HCT116 (cell line): ENCODE data around the gene HNRNPK. TPM values are rescaled to one million over a fixed set of nuclear protein-coding genes. Genes with fewer than 3 reads are reported as not detected.

ENCODE experiments used
- ATAC-seq: fragments of 200-7000 bp; cut with Tn5 transposase; 2 replicates; pipeline ENCODE4 v1.9.1; 2020; ENCODE audit warnings: mild to moderate bottlenecking, moderate library complexity
- BruUV-seq: library from RNA; stranded (reverse); fragments of 400-500 nt; replicated peaks from 2 replicates; lab custom pipeline; 2021; lab: Mats Ljungman, UMichigan
- CTCF ChIA-PET: fragments of 300-600 bp; sonication (Branson Sonifier 250); formaldehyde crosslinking; loops from one replicate; lab custom pipeline; 2021; ENCODE audit warnings: antibody characterized with exemption; lab: Charles Lee
- POLR2A ChIA-PET: fragments of 300-600, 350-600 bp; sonication (Branson Sonifier 250); formaldehyde crosslinking; loops from one replicate; lab custom pipeline; 2021; ENCODE audit warnings: antibody characterized with exemption; lab: Charles Lee
- RAD21 ChIA-PET, 2 experiments: fragments of 300-600 bp; sonication (Branson Sonifier 250); formaldehyde crosslinking; loops; one replicate each; lab custom pipeline; 2023; ENCODE audit warnings: low total read pairs in 2 of 2; ENCODE audit not compliant: uncharacterized antibody in 2 of 2, unreplicated experiment in 2 of 2, low non-redundant PET in 1 of 2; lab: Charles Lee
- DNase-seq: peaks from one replicate; pipeline ENCODE4 v3.0.0-alpha.2; 2010; ENCODE audit warnings: low read depth, low spot score
- H2AFZ ChIP-seq: fragments of 200-600 bp; shearing (Covaris generic), sonication (generic); 2 replicates; pipeline ENCODE4 v1.6.1; 2017; ENCODE audit warnings: low read depth, mixed run types, mixed read lengths, antibody characterized with exemption, low read length; ENCODE audit not compliant: poor library complexity, severe bottlenecking
- H3K27ac ChIP-seq: 2 replicates; pipeline ENCODE4 v1.5.1; 2012; ENCODE audit warnings: low read depth, low read length
- H3K27me3 ChIP-seq: fragments of 200-600 bp; sonication (generic); 2 replicates; pipeline ENCODE4 v1.6.1; 2016; ENCODE audit warnings: mixed run types, low read length, mixed read lengths; ENCODE audit not compliant: insufficient read depth
- H3K36me3 ChIP-seq, 2 experiments: fragments of 200-500 bp in 1 of 2; fragments of 200-600 bp in 1 of 2; sonication (Bioruptor generic) in 1 of 2; sonication (generic) in 1 of 2; 2 replicates each; pipeline versions ENCODE4 v1.5.1 to v1.6.1; 2014 to 2016; ENCODE audit warnings: low read length in 2 of 2, inconsistent platforms in 1 of 2, mixed read lengths in 1 of 2, mixed run types in 1 of 2; ENCODE audit not compliant: insufficient read depth in 2 of 2, control insufficient read depth in 1 of 2
- H3K4me1 ChIP-seq, 2 experiments: fragments of 200-600 bp in 1 of 2; sonication (generic) in 1 of 2; 2 replicates each; pipeline versions ENCODE4 v1.5.1 to v1.6.1; 2012 to 2017; ENCODE audit warnings: low read length in 2 of 2, inconsistent platforms in 1 of 2, mild to moderate bottlenecking in 1 of 2, mixed read lengths in 1 of 2, mixed run types in 1 of 2, moderate library complexity in 1 of 2; ENCODE audit not compliant: insufficient read depth in 2 of 2, control insufficient read depth in 1 of 2
- H3K4me2 ChIP-seq: fragments of 200-600 bp; sonication (generic); 2 replicates; pipeline ENCODE4 v1.6.1; 2017; ENCODE audit warnings: mixed run types, low read length, mixed read lengths
- H3K4me3 ChIP-seq, 2 experiments: fragments of 200-600 bp in 1 of 2; sonication (generic) in 1 of 2; replicated peaks in 1 of 2; 2 replicates each; pipeline ENCODE4 v1.5.1; 2011 to 2016; ENCODE audit warnings: low read length in 2 of 2, control low read depth in 1 of 2, low read depth in 1 of 2, mild to moderate bottlenecking in 1 of 2, mixed read lengths in 1 of 2, mixed run types in 1 of 2
- H3K79me2 ChIP-seq: fragments of 200-600 bp; sonication (generic); 2 replicates; pipeline ENCODE4 v1.6.1; 2017; ENCODE audit warnings: mild to moderate bottlenecking, mixed run types, low read length, moderate library complexity, mixed read lengths; ENCODE audit not compliant: insufficient read depth
- H3K9ac ChIP-seq: fragments of 200-600 bp; sonication (generic); 2 replicates; pipeline ENCODE4 v1.6.1; 2016; ENCODE audit warnings: low read length, mixed read lengths
- H3K9me2 ChIP-seq: fragments of 200-600 bp; sonication (generic), shearing (Covaris generic); 2 replicates; pipeline ENCODE4 v1.6.1; 2017; ENCODE audit warnings: mixed run types, mild to moderate bottlenecking, moderate library complexity; ENCODE audit not compliant: insufficient read depth
- H3K9me3 ChIP-seq, 2 experiments: fragments of 200-500 bp in 1 of 2; fragments of 200-600 bp in 1 of 2; sonication (Bioruptor generic) in 1 of 2; sonication (generic) in 1 of 2; 2 replicates each; pipeline ENCODE4 v1.6.1; 2014 to 2017; ENCODE audit warnings: low read length in 2 of 2, mixed read lengths in 2 of 2, inconsistent platforms in 1 of 2, low read depth in 1 of 2, mild to moderate bottlenecking in 1 of 2, mixed run types in 1 of 2, moderate library complexity in 1 of 2; ENCODE audit not compliant: control insufficient read depth in 1 of 2, insufficient read depth in 1 of 2
- H4K20me1 ChIP-seq: fragments of 200-600 bp; sonication (generic), shearing (Covaris generic); 2 replicates; pipeline ENCODE4 v1.6.1; 2017; ENCODE audit warnings: mixed run types, mild to moderate bottlenecking, moderate library complexity; ENCODE audit not compliant: insufficient read depth
- CBX3 ChIP-seq: IDR thresholded peaks from 2 replicates; pipeline ENCODE4 v1.6.1; 2012; ENCODE audit warnings: low read depth
- ELF1 ChIP-seq: IDR thresholded peaks from 2 replicates; pipeline ENCODE4 v1.6.1; 2012; ENCODE audit warnings: low read depth, borderline replicate concordance
- EZH2 ChIP-seq: fragments of 200-600 bp; sonication (generic); IDR thresholded peaks from 2 replicates; pipeline ENCODE4 v1.6.1; 2017; ENCODE audit warnings: antibody characterized with exemption, mixed run types
- POLR2A ChIP-seq: IDR thresholded peaks from 2 replicates; pipeline ENCODE4 v1.7.0; 2011; ENCODE audit warnings: borderline replicate concordance; ENCODE audit not compliant: insufficient read depth, insufficient read length; ENCODE audit errors: extremely low read depth
- SP1 ChIP-seq: IDR thresholded peaks from 2 replicates; pipeline ENCODE4 v1.6.1; 2012; ENCODE audit warnings: low read depth
- TCF7L2 ChIP-seq: IDR thresholded peaks from 2 replicates; pipeline ENCODE4 v1.7.0; 2011; ENCODE audit warnings: borderline replicate concordance, inconsistent platforms; ENCODE audit not compliant: insufficient read depth, insufficient read length; ENCODE audit errors: extremely low read depth
- YY1 ChIP-seq: IDR thresholded peaks from 2 replicates; pipeline ENCODE4 v1.6.1; 2011; ENCODE audit warnings: low read length, low read depth, moderate library complexity, mild to moderate bottlenecking; ENCODE audit not compliant: insufficient replicate concordance; ENCODE audit errors: extremely low read depth
- intact Hi-C: fragments of 100-400 bp; cut with micrococcal nuclease; formaldehyde crosslinking; loops from 2 replicates; pipeline ENCODE4 v1.10.0; 2022
- total RNA-seq: library from RNA; stranded (reverse); gene quantifications from one replicate; pipeline ENCODE4 v1.2.1, GENCODE V29; 2021; ENCODE audit not compliant: unreplicated experiment
- TF ChIP-seq, protein P1 (sequence below): IDR thresholded peaks from 2 replicates; pipeline ENCODE4 v1.6.1; 2012; ENCODE audit warnings: low read depth
- TF ChIP-seq, protein P2 (sequence below): IDR thresholded peaks from 2 replicates; pipeline ENCODE4 v1.6.1; 2011; ENCODE audit warnings: mild to moderate bottlenecking, low read length, moderate library complexity; ENCODE audit not compliant: insufficient replicate concordance; ENCODE audit errors: extremely low read depth

HNRNPK gene
- total RNA-seq, 1 experiment from 2014 or later = 624 TPM

DNA sequence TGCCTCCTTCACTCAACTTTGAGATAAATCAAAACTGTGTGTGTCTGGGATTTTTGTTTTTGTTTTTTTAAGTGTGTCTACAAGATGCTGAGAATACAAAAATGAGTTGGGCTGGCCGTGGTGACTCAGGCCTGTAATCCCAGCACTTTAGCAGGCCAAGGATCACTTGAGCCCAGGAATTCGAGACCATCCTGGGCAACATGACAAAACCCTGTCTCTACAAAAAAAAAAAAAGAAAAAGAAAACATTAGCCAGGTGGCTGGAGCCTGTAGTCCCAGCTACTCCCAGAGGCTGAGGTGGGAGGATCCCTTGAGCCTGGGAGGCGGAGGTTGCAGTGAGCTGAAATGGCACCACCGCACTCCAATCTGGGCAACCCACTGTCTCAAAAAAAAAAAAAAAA is 21.0 kb downstream of the HNRNPK start:
- Histone ChIP-seq H3K9me2 (no peaks in the 10 kb centered on the region), H2AFZ (no peak overlapping the region), H3K27me3 (no peaks in the 10 kb centered on the region), H3K9ac (no peak overlapping the region), H3K9me3 (no peaks in the 10 kb centered on the region), H3K36me3 (no peaks in the 10 kb centered on the region), H3K4me2 (no peak overlapping the region), H3K79me2 (no peaks in the 10 kb centered on the region), H3K4me3 (no peak overlapping the region), H3K4me1 (peaks cover 5 to 6% of the 10 kb centered on the region in 2 experiments; a peak in 3 of 4 replicates), H3K27ac (no peak overlapping the region), H4K20me1 (no peaks in the 10 kb centered on the region)
- CTCF ChIA-PET = interaction anchor here (1.2 kb wide), 1 partner anchor 302 kb away, joined by 3 read pairs; no protein-coding TSS in a partner anchor
- intact Hi-C loops = no loop called here
- RAD21 ChIA-PET = no interaction called here
- no peak for ATAC-seq
- no peak for TF ChIP-seq CBX3
- POLR2A ChIA-PET = no interaction called here
- no TSS peak for BruUV-seq
- DNase-seq = no peak

DNA sequence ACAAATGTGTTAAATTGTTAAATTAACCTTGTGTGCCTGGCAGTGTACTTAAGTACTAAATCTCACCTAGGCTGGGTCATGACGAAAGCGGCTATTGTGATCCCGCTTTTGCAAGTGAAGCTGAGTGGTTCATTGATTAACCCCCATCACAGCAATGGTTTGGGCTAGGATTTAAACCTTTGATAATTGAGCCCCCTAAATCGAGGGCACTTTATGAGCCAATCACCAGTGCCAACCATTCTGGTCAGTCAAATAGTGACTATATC is 22.8 kb downstream of the HNRNPK start:
- ChIA-PET RAD21 (no interaction called here), POLR2A (no interaction called here), CTCF (no interaction called here)
- Histone ChIP-seq H3K9ac (no peak overlapping the region), H3K9me2 (no peaks in the 10 kb centered on the region), H3K4me3 (no peak overlapping the region), H4K20me1 (no peaks in the 10 kb centered on the region), H3K4me1 (peaks cover 2% of the 10 kb centered on the region in 2 experiments; a peak in 3 of 4 replicates), H3K9me3 (no peaks in the 10 kb centered on the region), H3K4me2 (no peak overlapping the region), H3K27me3 (no peaks in the 10 kb centered on the region), H2AFZ (no peak overlapping the region), H3K79me2 (no peaks in the 10 kb centered on the region), H3K27ac (no peak overlapping the region), H3K36me3 (no peaks in the 10 kb centered on the region)
- intact Hi-C loops = no loop called here
- no peak for ATAC-seq
- BruUV-seq = no TSS peak
- DNase-seq = no peak
- TF ChIP-seq, protein P1, sequence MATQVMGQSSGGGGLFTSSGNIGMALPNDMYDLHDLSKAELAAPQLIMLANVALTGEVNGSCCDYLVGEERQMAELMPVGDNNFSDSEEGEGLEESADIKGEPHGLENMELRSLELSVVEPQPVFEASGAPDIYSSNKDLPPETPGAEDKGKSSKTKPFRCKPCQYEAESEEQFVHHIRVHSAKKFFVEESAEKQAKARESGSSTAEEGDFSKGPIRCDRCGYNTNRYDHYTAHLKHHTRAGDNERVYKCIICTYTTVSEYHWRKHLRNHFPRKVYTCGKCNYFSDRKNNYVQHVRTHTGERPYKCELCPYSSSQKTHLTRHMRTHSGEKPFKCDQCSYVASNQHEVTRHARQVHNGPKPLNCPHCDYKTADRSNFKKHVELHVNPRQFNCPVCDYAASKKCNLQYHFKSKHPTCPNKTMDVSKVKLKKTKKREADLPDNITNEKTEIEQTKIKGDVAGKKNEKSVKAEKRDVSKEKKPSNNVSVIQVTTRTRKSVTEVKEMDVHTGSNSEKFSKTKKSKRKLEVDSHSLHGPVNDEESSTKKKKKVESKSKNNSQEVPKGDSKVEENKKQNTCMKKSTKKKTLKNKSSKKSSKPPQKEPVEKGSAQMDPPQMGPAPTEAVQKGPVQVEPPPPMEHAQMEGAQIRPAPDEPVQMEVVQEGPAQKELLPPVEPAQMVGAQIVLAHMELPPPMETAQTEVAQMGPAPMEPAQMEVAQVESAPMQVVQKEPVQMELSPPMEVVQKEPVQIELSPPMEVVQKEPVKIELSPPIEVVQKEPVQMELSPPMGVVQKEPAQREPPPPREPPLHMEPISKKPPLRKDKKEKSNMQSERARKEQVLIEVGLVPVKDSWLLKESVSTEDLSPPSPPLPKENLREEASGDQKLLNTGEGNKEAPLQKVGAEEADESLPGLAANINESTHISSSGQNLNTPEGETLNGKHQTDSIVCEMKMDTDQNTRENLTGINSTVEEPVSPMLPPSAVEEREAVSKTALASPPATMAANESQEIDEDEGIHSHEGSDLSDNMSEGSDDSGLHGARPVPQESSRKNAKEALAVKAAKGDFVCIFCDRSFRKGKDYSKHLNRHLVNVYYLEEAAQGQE = no peak
- no peak for TF ChIP-seq SP1
- TF ChIP-seq ELF1 = no peak
- no peak for TF ChIP-seq EZH2
- TF ChIP-seq POLR2A = no peak
- TF ChIP-seq, protein P2, sequence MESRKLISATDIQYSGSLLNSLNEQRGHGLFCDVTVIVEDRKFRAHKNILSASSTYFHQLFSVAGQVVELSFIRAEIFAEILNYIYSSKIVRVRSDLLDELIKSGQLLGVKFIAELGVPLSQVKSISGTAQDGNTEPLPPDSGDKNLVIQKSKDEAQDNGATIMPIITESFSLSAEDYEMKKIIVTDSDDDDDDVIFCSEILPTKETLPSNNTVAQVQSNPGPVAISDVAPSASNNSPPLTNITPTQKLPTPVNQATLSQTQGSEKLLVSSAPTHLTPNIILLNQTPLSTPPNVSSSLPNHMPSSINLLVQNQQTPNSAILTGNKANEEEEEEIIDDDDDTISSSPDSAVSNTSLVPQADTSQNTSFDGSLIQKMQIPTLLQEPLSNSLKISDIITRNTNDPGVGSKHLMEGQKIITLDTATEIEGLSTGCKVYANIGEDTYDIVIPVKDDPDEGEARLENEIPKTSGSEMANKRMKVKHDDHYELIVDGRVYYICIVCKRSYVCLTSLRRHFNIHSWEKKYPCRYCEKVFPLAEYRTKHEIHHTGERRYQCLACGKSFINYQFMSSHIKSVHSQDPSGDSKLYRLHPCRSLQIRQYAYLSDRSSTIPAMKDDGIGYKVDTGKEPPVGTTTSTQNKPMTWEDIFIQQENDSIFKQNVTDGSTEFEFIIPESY = no peak
- TF ChIP-seq TCF7L2 = no peak
- no peak for TF ChIP-seq YY1
